ENCODE measurements around the gene MSLN.

The MSLN gene

GRCh38 chr16:728890-729744 lies 31.4 kb upstream of the MSLN start:
- TF ChIP-seq POLR2A (IDR thresholded peaks at IDR 0.05; ENCODE audit: extremely low read depth, insufficient read length) (no peak), MYC (IDR thresholded peaks at IDR 0.05; ENCODE audit: low read depth, low read length) (no peak), MAX (IDR thresholded peaks at IDR 0.05; ENCODE audit: low read depth, low read length) (no peak)
- TF ChIP-seq, protein P1, sequence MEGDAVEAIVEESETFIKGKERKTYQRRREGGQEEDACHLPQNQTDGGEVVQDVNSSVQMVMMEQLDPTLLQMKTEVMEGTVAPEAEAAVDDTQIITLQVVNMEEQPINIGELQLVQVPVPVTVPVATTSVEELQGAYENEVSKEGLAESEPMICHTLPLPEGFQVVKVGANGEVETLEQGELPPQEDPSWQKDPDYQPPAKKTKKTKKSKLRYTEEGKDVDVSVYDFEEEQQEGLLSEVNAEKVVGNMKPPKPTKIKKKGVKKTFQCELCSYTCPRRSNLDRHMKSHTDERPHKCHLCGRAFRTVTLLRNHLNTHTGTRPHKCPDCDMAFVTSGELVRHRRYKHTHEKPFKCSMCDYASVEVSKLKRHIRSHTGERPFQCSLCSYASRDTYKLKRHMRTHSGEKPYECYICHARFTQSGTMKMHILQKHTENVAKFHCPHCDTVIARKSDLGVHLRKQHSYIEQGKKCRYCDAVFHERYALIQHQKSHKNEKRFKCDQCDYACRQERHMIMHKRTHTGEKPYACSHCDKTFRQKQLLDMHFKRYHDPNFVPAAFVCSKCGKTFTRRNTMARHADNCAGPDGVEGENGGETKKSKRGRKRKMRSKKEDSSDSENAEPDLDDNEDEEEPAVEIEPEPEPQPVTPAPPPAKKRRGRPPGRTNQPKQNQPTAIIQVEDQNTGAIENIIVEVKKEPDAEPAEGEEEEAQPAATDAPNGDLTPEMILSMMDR (IDR thresholded peaks at IDR 0.05; ENCODE audit: low read depth, low read length) = no peak
- DNase-seq (ENCODE audit: low read depth) = peak; percentile 9
- H3K4me3 ChIP-seq (ENCODE audit: low read depth, low read length) = peak overlapping the region; percentile 65

GRCh38 chr16:729768-730665 lies 30.5 kb upstream of the MSLN start:
- H3K4me3 ChIP-seq (ENCODE audit: low read depth, low read length) = no peak overlapping the region
- TF ChIP-seq MAX (IDR thresholded peaks at IDR 0.05; ENCODE audit: low read depth, low read length) (no peak), POLR2A (IDR thresholded peaks at IDR 0.05; ENCODE audit: extremely low read depth, insufficient read length) (no peak), MYC (IDR thresholded peaks at IDR 0.05; ENCODE audit: low read depth, low read length) (no peak)
- TF ChIP-seq, protein P1 (IDR thresholded peaks at IDR 0.05; ENCODE audit: low read depth, low read length) = no peak
- peak; percentile 12 for DNase-seq (ENCODE audit: low read depth)

DNA sequence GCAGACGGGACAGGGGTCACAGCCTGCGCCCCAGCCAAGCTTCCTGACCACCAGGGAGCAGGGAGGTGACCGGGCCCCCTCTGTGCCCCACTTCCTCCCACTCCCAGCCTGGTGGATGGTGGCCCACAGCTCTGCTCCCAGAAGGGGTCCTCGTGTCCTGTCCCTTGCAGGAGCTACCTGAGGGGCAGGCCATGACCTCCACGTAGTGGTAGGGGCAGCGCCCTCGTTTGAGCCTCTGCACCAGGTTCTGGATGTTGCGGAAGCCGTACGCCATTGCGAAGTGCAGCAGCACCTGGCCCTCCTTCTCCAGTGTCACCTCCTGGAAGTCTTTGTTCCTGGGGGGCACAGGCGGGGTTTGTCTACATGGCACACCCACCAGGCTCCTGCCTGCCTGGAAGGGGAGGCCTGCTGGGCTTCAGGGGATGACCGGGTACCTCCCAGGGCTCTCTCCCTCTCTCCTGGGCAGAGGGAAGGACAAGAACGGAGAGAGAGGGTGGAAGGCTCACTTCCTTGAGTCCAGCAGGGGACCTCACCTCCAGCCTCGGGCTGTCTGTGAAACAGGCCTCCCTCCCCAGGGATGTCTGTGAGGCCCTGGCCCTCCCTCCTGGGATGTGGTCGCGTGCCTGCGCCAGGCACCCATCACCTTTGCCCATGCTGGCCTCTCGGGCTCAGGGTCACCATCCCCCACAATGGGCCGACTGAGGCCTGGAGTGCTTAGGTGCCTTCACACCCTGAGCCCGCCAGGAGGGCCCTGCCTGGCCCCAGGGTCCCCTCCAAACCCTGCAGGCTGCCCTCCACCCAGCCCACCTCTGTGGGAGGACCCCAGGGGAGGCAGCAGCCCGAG lies 29.6 kb upstream of the MSLN start:
- no peak overlapping the region for H3K4me3 ChIP-seq (ENCODE audit: low read depth, low read length)
- DNase-seq (ENCODE audit: low read depth) = peak; percentile 19
- TF ChIP-seq, protein P1 (IDR thresholded peaks at IDR 0.05; ENCODE audit: low read depth, low read length) = no peak
- TF ChIP-seq MAX (IDR thresholded peaks at IDR 0.05; ENCODE audit: low read depth, low read length) = no peak
- no peak for TF ChIP-seq POLR2A (IDR thresholded peaks at IDR 0.05; ENCODE audit: extremely low read depth, insufficient read length)
- no peak for TF ChIP-seq MYC (IDR thresholded peaks at IDR 0.05; ENCODE audit: low read depth, low read length)

DNA sequence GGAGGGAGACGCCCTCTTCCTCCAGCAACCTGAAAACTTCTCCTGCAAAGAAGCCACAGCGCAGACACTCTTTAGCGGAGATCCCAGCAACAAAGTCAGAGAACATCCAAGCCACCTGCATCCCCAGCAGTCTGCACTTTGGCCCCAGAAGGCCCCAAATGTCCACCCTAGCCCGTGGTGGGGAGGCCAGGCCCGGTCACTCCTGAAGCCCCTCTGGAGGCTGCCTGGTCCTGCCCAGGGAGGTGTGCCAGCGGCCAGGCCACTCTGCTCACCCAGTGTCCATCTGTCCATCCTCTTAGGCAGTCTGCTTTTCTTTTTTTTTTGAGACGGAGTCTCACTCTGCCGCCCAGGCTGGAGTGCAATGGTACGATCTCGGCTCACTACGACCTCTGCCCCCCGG lies 28.2 kb upstream of the MSLN start:
- TF ChIP-seq, protein P1 (IDR thresholded peaks at IDR 0.05; ENCODE audit: low read depth, low read length) = no peak
- TF ChIP-seq MYC (IDR thresholded peaks at IDR 0.05; ENCODE audit: low read depth, low read length) = no peak
- TF ChIP-seq MAX (IDR thresholded peaks at IDR 0.05; ENCODE audit: low read depth, low read length) = no peak
- TF ChIP-seq POLR2A (IDR thresholded peaks at IDR 0.05; ENCODE audit: extremely low read depth, insufficient read length) = no peak
- no peak overlapping the region for H3K4me3 ChIP-seq (ENCODE audit: low read depth, low read length)
- no peak for DNase-seq (ENCODE audit: low read depth)

GRCh38 chr16:732936-733335 lies 27.6 kb upstream of the MSLN start:
- DNase-seq (ENCODE audit: low read depth) = no peak
- TF ChIP-seq MYC (IDR thresholded peaks at IDR 0.05; ENCODE audit: low read depth, low read length) (no peak), MAX (IDR thresholded peaks at IDR 0.05; ENCODE audit: low read depth, low read length) (no peak), POLR2A (IDR thresholded peaks at IDR 0.05; ENCODE audit: extremely low read depth, insufficient read length) (no peak)
- TF ChIP-seq, protein P1 (IDR thresholded peaks at IDR 0.05; ENCODE audit: low read depth, low read length) = no peak
- no peak overlapping the region for H3K4me3 ChIP-seq (ENCODE audit: low read depth, low read length)

Measured in NB4 (cell line).